ENCODE data around the gene HEATR5B. TPM values are rescaled to one million over a fixed set of nuclear protein-coding genes. Genes with fewer than 3 reads are reported as not detected.

HEATR5B gene
- total and polyA plus RNA-seq, 9 of the 15 experiments (the other 6 are each of a cell fraction or from before 2014, with no cell fraction given): 4.2 to 21.7 (median 12.2) TPM

GRCh38 chr2:37102588-37102987 lies 18.4 kb upstream of the HEATR5B start:
- BruUV-seq (replicated peaks): no TSS peak
- no peaks in the 10 kb centered on the region for H3K9me1 ChIP-seq (ENCODE audit: control insufficient read depth, insufficient read depth, low read length)
- ChIA-PET CTCF (ENCODE audit: low intra/inter-chr PET ratio) (no interaction called here), POLR2A (no interaction called here)
- no peak for ATAC-seq
- H3K79me2 ChIP-seq (ENCODE audit: control insufficient read depth, insufficient read depth, low read length): no peaks in the 10 kb centered on the region
- H2AFZ ChIP-seq (ENCODE audit: low read depth, low read length): no peak overlapping the region
- in situ Hi-C loops (cut with MboI) (no loop called here), intact Hi-C loops (cut with micrococcal nuclease) (no loop called here)
- peaks cover 27% of the 10 kb centered on the region for H3K36me3 ChIP-seq (ENCODE audit: control insufficient read depth, insufficient read depth, low read length)
- H3K4me1 ChIP-seq (replicated peaks in 1 of 2; ENCODE audit: control insufficient read depth in 2 of 2, insufficient read depth in 2 of 2, low read length in 2 of 2): peaks cover 0 to 3% of the 10 kb centered on the region in 2 experiments; a peak in 2 of 5 replicates
- H3K9ac ChIP-seq (ENCODE audit: insufficient read depth in 1 of 2, low read depth in 2 of 2, low read length in 2 of 2): no peak overlapping the region
- TF ChIP-seq ZNF146 (CRISPR knock-in tag; IDR thresholded peaks at IDR 0.05; ENCODE audit: unreplicated experiment): no peak
- no peak for TF ChIP-seq ZNF511 (CRISPR knock-in tag; IDR thresholded peaks at IDR 0.05)
- no peak for TF ChIP-seq E2F6 (IDR thresholded peaks at IDR 0.05; ENCODE audit: borderline replicate concordance in 1 of 2, extremely low read depth in 1 of 2, insufficient read depth in 1 of 2, insufficient read length in 1 of 2, low read depth in 1 of 2, low read length in 1 of 2, poor library complexity in 1 of 2, severe bottlenecking in 1 of 2)
- TF ChIP-seq ETS1 (conservative IDR thresholded peaks at IDR 0.05; ENCODE audit: control insufficient read depth, low read depth, low read length): no peak
- no peak for TF ChIP-seq MAFK (IDR thresholded peaks at IDR 0.05; ENCODE audit: low read length)
- no peak for TF ChIP-seq CREB1 (IDR thresholded peaks at IDR 0.05)
- TF ChIP-seq CREB1 (CRISPR knock-in tag; IDR thresholded peaks at IDR 0.05): no peak
- TF ChIP-seq TAF7 (tag; IDR thresholded peaks at IDR 0.05): no peak
- no peaks in the 10 kb centered on the region for H3K27me3 ChIP-seq (ENCODE audit: control insufficient read depth in 2 of 2, insufficient read depth in 2 of 2, low read length in 2 of 2)
- no peak overlapping the region for H3K27ac ChIP-seq (ENCODE audit: extremely low read depth, low read depth, low read length)
- FAIRE-seq: no peak
- H3K4me2 ChIP-seq (ENCODE audit: insufficient read depth, low read length): no peak overlapping the region
- H4K20me1 ChIP-seq (replicated peaks; ENCODE audit: control insufficient read depth, insufficient read depth, low read length): no peaks in the 10 kb centered on the region
- no peaks in the 10 kb centered on the region for H3K9me3 ChIP-seq (replicated peaks; ENCODE audit: control insufficient read depth, insufficient read depth, low read depth, low read length)
- H3K4me3 ChIP-seq: no peak overlapping the region
- no peak for DNase-seq (ENCODE audit: extremely low read depth in 1 of 4, low spot score in 3 of 4)
- 98% methylated on average over 3 of the region's 3 CpGs for WGBS (ENCODE audit: insufficient coverage, low coverage, missing lambda C conversion rate)
